ENCODE results near the gene LSM3. TPM values are rescaled to one million over a fixed set of nuclear protein-coding genes. Genes with fewer than 3 reads are reported as not detected.

Gene LSM3
- total RNA-seq, 2 experiments from 2014 or later, result 24.0 to 25.4 TPM

- ChIA-PET POLR2A (no interaction called here), CTCF (no interaction called here)
These were observed 69.8 kb downstream of the LSM3 start for GRCh38 chr3:14248477-14248848.

DNA sequence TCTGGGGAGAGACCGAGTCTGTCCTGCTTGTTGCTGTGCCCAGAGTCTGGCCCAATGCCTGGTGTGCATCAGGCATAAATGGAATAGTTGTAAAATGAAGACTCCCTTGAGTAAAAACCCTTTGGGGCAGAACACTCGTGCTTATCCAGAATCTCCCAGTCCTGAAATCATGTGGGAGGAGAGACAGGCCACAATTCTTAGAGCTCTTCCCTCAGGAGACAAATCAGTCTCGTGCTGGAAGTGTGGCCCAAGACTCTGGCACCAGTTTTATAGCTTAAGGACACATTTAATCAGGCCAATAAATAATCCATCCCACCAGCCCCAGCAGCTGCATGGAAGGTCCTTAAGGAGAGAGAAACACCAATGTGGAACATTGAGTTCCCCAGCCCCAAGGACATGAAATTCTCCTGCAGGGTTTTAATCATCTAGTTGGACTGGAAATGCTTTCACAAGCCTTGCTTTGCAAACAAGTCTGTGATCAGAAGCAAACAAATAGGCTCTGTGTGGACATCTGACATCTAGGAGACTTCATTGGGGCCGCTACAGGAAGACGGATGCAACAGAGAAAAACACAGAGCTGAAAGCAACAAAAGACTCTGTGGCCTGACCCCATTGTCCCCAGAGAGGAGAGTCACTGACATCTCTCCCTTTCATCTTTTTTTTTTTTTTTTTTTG, 70.4 kb downstream of the LSM3 start:
- ChIA-PET CTCF (no interaction called here), POLR2A (no interaction called here)

Other genes with a start within 250 kb of the LSM3 start
- gene CHCHD4, start 53.9 kb upstream of the LSM3 start, total RNA-seq, result 10 to 100 TPM; 23.3 to 27.0 TPM
- 10 to 100 TPM; 40.0 to 40.3 TPM for gene TMEM43, start 53.8 kb upstream of the LSM3 start, total RNA-seq
- 10 to 100 TPM; 28.9 to 30.1 TPM for gene XPC, start 216 bp upstream of the LSM3 start, total RNA-seq
- 10 to 100 TPM; 44.2 to 46.4 TPM for gene SLC6A6, start 223.8 kb downstream of the LSM3 start, total RNA-seq